HG02678 (cell line): Measurements from ENCODE around the gene PRKAG2.

ENCODE experiments used
- ATAC-seq: cut with Tn5 transposase; IDR thresholded peaks from one replicate; pipeline ENCODE4 v1.9.1; 2021; ENCODE audit warnings: mild to moderate bottlenecking, moderate library complexity; ENCODE audit not compliant: unreplicated experiment

PRKAG2 gene

DNA sequence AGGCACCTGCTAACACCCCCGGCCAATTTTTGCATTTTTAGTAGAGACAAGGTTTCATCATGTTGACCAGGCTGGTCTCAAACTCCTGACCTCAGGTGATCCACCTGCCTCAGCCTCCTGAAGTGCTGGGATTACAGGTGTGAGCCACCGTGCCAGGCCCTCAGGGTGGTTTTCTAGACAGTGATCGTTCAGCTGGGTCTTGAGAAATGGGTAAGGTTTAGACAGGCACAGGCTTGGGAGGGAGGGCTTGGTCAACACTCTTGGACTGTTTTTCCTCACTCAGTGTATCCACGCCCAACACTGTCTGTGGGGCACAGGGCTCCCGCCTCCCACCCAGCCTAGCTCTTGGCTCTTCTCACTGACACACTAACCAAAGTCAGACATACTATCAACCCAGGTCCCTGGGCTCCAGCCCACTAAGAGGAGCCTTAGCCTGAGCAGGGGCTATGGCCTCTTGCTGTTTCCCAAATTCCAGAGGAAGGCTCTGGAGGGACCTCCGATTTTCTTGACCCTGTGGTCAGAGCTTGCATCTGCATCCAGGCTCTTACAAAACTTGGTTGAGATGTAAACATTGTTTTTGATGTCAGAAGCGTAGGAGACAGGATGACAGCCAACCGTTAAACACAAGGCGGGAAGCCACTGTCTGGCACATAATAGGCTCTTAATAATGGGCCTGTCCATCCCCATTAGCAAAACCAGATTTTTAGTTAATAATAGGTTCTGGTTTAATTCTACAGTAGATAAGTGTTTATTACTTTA is 143.9 kb downstream of the PRKAG2 start:
- ATAC-seq: no peak

DNA sequence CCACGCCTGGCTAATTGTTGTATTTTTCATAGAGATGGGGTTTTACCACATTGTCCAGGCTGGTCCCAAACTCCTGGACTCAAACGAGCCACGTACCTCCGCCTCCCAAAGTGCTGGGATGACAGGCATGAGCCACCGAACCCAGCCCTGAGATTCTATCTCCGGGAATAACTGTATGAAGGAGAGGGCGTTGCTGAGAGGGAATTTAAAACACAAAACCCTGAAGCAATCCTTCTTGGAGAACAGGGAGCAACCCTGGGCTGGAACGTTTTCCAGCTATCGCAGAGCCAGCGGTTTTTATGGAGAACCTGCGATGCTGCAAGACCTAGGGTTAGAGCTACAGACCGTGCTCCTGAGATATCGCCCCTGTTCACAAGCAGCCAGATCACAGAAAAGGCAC is 144.6 kb downstream of the PRKAG2 start:
- no peak for ATAC-seq

DNA sequence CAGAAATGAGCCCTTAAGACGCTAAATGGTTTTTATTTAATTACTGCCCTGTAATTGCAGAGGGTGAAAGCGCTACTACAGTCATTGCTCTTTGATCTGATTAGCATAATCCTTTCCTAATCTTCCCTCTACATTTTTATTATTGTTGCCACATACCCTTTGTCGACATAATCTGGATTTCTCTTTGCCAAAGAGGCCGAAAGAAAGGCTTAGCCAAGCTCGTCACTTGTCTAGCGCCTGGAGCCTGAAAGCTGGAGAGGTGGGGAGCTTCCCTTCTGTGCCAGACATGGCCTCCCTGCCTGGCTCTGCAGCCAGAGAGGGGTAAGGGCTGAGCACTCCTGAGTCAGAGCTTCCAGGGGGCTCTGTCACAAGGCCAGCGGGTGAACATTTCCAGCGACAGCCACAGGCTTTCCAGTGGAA is 145.9 kb downstream of the PRKAG2 start:
- no peak for ATAC-seq

DNA sequence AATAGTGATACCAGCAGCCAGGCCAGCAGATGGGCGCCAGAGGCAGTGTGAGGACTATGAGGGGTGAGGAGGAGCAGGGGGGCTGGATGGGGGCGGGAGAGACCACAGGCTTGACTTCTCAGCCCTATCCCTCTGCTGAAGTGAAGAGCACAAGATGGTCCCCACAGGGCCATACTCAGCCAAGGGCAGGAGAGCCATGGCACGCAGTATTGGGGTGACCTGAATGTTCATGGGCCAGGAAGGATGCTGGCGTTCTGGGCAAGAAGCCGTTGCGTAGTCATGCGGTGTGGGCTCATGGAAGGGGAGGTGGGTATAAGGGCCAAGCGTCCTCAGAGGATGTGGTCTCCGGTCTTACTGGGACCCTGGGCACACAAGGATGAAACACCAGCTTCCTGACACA is 146.3 kb downstream of the PRKAG2 start:
- no peak for ATAC-seq

DNA sequence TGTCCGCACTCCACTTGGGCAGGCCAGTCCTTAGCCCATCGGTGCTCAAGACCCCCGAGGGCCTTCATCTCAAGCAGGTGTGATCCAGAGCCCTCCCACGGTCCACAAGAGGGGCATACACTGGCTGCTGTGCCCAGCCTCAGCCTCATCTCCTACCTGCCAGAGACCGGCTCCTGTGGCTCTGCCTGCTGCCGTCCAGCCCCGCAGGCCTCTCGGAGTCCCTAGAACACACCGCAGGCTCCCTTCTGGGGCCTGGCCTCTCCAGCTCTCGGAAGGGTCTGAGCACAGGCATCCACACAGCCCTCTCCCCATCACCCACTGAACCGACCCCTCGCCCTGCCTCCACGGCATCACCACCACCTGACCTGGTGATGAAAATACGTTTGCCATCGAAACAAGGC is 147.4 kb downstream of the PRKAG2 start:
- no peak for ATAC-seq

DNA sequence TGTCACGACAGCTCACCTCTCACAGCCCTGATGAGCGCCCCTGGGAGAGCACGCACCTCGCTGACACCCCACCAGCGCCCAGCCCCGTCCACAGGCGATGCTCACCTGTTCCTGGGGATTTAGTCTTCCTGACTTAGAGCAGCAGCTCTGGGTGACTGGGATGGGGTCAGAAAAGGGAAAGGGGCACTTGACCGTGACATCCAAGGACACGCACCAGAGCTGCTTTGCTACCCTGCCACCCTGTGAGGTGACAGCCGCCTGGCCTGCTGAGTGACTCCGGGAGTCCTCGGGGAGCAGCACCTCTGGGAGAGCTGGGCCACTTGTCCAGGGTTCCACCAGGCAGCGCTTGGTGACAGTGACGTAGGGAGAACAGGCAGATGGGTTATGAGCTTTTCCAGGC is 148.2 kb downstream of the PRKAG2 start:
- no peak for ATAC-seq

DNA sequence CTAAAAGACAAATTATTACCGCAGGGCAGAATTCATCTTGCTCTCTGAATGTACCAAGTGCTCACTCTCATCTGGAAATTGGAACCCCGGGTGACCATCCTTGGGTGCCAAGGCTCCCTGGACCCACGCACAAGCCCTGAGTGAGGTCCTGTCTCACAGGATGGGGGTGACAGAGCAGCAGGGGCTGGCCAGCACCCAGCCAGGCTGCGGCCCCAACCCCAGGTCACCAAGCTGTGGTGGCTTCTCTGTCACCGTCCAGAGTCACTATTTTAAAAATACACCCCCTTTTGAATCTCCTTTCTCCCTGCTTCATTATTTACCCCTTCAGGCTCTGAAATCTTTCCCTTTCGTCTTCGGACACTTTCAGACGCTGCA is 148.6 kb downstream of the PRKAG2 start:
- ATAC-seq: no peak

DNA sequence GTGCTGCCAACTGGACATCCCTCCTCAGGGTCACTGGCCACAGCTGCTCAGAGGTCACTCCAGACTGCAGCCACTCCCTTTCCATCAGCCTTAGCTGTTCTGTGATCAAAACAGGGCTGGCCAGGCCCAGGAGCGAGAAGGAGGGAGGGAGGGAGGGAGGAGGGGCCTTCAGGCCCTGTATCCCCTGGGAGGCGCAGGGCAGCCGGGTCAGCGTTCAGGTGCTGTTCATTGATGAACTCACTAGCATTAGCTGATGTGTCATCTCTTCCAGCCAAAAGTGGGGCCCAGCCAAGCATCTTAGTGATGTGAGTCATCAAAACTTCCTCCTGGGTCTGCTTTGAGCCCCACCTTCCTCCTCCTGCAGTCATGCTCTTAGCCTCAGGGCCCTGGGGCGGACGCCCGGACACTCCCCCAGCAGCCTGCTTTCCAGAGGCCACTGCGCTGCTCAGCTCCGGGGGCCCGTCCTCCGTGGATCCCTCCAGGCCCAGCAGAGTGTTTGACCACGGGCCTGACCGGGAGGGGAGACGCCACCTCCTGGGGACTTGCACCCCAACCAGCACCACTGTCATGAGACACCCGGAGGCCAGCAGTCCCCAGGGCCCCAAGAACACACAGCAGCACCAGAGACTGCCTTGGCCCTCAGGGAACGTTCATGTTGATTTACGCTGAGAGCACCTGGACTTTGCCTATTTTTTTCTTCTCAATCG is 149.2 kb downstream of the PRKAG2 start:
- peak; percentile 58 for ATAC-seq

DNA sequence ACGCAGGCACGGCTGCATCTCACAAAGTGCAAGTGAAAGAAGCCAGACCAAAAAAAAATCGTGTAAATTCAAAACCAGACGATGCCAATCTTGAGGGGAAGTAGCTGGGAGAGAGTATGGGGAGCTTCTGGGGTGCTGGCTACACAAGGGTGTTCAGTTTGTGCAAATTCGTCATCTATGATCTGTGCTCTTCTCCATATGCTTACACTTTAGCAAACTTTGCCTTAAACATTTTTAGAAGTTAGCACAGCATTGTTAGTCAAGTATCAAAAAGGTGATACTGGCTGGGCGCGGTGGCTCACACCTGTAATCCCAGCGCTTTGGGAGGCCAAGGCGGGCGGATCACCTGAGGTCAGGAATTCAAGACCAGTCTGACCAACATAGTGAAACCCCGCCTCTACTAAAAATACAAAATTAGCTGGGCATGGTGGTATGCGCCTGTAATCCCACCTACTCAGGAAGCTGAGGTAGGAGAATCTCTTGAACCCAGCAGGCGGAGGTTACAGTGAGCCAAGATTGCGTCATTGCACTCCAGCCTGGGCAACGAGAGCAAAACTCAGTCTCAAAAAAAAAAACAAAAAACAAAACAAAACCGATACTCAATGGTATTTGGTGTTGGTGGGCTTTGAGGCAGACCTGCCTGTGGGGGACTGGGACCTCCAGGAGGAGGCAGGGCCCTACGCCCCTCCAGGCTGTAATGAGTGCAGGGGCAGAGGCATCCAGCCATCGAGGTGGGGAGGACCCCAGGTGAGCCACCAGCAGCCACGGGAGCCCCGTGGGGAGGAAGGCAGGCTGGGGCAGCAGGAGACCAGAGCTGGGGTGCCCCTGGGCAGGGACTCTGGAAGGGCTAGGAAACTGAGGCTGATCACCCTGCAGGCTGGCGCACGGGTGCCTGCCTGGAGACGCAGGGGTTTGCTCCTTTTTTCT is 150.0 kb downstream of the PRKAG2 start:
- ATAC-seq: no peak

DNA sequence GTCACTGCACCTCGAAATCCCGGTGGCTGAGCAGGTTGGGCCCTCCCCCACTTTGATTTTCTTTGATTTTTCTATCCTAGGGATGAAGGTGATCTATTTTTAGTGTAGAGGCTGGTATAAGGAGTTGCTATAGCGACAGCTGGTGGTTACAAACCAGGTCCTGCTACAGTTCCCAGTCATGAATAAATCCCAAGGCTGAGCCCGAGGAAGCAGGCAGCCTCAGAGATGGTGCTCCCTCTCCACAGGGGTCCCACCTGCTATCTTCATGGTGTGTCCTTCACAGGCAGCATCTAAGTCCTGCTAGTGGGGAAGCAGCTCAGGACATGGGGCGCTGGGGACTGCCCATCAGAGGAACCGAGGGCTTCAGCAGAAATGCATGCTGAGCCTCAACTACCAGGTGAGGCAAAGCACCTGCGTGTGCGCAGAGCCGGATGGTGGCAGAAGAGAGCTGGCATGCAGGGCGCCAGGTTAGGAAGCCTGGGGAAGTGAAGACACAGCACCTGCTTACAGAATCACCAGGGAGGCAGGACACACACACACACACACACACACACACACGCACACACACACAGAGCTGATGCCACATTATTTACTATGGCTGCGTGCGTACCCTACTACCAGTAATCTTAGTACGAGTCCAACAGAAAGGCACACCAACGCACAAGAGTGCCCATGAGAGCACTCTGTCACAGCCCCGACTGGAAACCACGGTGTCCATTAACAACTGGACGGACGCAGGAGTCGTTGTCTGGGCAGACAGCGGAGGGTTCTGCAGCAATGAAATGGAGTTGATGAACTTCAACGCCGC is 150.9 kb downstream of the PRKAG2 start:
- no peak for ATAC-seq

DNA sequence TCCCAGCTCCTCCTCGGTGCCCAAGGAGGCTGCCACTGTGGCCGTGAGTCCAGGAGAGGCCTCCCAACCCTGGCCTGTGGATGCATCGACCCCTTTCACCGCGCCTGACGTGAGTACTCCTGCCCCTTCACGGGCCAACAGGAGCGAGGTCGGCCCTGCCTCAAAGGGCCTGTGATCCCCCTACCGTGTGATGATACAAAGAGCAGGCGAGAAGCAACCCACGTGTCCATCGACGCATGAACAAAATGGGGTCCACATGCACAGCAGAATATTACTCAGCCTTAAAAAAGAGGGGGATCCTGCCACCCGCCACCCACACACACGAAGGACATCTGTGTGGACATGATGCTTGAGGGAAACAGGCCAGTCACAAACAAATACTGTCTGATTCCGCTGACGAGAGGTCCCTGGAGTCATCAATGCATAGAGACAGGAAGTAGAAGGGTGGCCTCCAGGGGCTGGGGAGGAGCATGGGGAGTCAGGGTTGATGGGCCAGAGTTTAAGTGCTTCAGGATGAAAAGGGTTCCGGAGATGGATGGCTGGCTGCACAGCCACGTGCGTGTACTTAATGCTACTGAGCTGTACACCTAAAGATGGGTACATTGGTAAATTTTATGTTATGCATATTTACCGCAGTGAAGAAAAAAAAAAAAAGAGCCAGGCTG is 151.9 kb downstream of the PRKAG2 start:
- no peak for ATAC-seq

DNA sequence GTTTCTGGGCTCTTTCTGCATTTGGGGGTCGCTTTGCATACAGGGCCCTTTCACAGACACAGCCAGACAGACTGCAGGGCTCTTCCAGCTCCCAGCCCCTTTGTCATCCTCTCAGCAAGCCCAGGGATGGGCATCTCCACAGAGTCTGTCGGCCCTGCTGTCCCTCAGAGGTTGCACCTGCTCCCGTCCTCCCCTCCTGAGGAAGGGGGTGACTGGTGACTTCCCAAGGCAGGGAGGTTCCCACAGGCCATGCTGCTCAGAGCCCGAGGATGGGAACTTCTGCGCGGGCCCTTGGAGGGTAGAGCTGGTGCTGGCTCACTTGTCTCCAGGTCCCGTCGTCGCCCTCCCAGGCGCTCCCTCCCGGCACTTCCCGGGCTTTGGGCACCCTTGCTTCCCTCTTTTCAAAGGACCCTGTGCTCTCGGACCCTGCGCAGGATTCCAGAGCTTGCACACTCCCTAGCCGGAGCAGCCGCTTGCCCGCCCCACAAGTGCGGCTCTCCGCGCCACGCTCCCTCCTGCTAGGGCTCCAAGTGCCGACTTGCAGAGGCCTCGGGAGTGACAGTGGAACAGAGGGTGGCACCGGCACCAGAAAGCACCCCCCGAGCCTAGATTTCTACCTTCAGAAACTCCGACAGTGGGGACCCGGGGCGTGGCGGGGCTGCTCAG is 152.5 kb downstream of the PRKAG2 start:
- no peak for ATAC-seq

DNA sequence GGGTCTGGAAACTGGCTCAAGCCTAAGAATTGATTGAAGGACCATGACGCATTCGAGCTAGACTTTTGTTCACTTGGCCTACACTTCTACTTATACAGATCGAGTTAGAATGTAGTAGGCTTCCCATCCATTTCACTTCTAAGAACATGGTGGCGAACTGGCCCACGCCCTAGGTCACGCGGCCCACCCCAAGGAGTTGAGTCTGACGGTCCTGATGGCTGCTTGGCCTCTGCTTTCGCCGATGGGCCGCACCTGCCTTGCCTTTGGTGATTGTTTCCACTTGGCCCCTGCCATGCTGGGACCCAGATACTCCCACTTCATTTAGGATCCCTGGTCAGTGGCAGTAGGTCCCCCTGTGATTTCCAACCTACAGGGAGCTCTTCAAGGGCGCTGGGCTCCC is 153.6 kb downstream of the PRKAG2 start:
- no peak for ATAC-seq

DNA sequence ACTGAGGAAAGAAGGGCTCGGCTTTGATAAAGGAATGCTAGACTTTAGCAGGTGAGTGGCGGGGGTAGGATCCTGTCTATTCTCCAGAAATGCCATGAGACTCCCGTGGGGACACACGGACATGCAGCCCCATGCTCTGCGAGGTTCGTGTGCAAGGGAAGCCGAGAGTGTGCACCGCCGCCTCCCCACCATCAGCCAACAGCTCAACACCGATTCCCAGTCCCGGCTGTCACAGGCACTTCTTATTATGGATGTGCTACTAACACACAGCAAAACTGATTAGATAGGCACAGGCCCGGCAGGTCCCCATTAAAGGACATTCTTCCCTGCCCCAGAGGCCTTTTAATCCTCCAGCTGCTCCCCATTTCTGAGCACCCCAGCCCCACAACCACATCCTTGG is 154.4 kb downstream of the PRKAG2 start:
- ATAC-seq: no peak

DNA sequence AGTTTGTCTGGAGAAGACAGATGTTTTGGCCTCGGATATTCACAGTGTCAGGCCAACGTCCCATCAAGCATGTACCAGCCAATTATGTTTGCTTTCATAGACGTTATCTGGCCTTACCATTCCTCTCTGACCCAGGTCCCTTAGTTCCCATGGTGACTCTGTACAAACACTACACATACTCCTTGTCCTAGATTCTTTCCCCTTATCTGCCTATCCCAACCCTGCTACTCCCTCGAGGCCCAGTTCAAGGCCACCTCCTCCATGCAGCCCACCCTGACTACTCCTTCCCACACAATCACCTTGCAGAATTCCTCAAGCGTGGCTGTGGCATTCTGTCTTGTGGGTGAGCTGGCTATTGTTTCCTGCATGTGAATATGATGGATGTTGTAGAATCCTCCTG is 155.2 kb downstream of the PRKAG2 start:
- no peak for ATAC-seq

DNA sequence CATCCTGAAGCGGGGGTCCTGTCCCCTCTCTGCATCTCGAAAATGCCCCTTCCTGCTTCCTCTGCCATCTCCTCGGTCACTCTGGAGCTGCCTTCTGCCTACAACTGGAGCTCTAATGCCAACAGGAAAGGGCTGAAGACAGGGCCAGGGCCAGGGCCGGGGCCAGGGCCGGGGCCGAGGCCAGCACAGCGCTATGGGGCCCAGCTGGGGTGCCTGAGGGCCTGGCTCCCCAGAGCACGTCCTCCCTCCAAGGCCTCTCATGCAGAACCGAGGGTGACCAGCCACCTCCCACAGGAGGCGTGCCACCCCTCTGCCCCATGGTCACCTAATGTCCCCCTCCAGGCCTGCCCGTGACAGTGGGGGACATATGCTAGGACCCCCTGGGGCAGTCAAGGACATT is 155.7 kb downstream of the PRKAG2 start:
- ATAC-seq: no peak

DNA sequence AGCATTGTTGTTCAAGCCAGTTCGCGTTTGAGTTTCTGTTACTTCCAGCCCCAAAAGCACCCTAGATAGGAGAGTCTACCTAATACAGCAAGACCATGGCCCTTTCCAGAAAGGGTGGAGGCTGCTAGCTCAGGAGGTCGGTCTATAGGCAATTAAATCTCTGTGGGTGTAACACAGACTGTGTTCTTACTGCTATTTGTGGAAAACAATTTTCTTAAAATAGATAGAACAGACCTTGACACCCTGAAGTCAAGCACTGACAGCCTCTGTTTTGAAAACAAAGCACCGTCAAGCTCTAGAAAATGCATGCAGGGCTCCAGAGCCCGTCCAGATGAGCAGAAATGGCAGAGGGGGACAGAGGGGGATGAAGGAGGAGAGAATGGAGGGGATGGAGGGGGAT is 156.6 kb downstream of the PRKAG2 start:
- ATAC-seq: no peak

DNA sequence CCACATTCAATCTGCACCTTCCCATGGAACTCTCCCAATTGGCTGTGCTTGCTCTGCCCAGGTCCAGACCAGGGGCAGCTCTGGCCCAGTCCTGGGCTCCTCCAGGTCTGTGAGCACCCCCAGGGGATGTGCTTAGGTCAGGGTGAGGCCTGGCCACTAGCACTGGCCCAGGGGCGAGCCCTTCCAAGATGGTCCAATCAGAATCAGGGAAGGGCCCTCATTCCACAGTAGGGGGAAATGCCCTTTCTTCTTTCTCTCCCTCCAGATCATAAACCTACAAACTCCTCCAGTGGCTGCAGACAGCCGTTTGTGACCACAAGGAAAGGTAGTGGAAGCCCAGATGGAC is 157.0 kb downstream of the PRKAG2 start:
- no peak for ATAC-seq

DNA sequence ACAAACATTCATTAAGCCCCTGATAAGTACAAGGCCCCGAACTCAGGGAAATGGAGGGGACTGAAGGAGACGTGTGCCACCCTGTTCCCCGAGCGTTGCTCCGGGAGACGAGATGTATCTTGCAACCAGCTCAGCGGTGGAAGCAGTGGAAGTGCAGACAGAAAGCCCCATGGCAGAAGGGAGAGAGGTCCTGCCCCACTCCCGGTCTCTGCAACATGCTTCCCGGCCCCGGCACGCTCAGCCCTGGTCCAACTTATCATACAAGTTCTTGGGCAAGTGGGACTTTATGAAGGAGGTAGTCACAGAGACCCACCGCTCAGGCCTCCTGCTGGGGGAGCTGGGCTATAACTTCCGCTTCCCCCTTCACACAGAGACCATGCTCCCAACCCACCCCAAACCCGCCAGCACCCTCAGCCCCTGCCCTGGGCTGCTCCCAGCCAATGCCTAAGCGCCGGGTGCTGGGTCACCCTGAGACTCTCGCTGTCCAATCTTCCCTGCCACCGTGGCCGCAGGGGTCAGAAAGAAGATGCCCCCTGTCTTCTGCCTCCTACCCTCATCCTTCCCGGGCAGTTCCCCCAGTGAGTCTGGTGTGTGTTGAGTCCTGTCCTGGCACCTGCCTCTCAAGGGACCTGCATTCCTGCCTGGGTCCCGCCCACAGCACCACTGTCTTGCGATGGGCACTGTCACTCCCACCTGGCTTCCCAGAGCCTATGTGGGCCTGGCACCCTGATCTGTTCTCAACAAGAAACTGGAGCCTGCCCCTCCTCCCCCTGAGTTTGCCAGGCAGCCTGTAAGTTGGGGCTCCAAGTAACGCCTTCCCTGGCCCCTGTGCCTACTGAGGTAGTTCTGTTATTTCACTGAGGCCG is 157.7 kb downstream of the PRKAG2 start:
- ATAC-seq: no peak
